ENCODE results near the gene TAAR8. TPM values are rescaled to one million over a fixed set of nuclear protein-coding genes. Genes with fewer than 3 reads are reported as not detected.
"Not testable (repeated sequence)": the region's sequence is repeated elsewhere in the genome, so short reads cannot be mapped to it uniquely, and the experiment has no call there.

TAAR8 gene
- total RNA-seq, 2 donors from 2014 or later, result not detected

GRCh38 chr6:132600900-132601299 is 48.4 kb downstream of the TAAR8 start:
- intact Hi-C loops (cut with DNase I); ATAC-seq; DNase-seq: not testable (repeated sequence)

Other genes with a start within 250 kb of the TAAR8 start
- gene MOXD1, start 151.2 kb upstream of the TAAR8 start, total RNA-seq, result 1 to 10 TPM; 2.2 to 3.6 TPM
- gene STX7, start 39.6 kb upstream of the TAAR8 start, total RNA-seq, result 10 to 100 TPM; 46.4 to 53.0 TPM
- not detected for gene TAAR9, start 14.4 kb upstream of the TAAR8 start, total RNA-seq
- gene TAAR6, start 17.6 kb downstream of the TAAR8 start, total RNA-seq, result not detected
- gene TAAR5, start 37.1 kb downstream of the TAAR8 start, total RNA-seq, result not detected
- not detected for gene TAAR2, start 71.6 kb downstream of the TAAR8 start, total RNA-seq
- gene TAAR1, start 106.5 kb downstream of the TAAR8 start, total RNA-seq, result not detected
- gene VNN1, start 161.4 kb downstream of the TAAR8 start, total RNA-seq, result 1 to 10 TPM; 1.1 to 4.5 TPM
- 1 to 10 TPM; 3.8 to 4.1 TPM for gene VNN2, start 205.2 kb downstream of the TAAR8 start, total RNA-seq
- gene SLC18B1, start 246.0 kb downstream of the TAAR8 start, total RNA-seq, result 1 to 10 TPM; 5.4 to 5.9 TPM

All from left cardiac atrium (tissue), 4 donors.